Fibroblast of pulmonary artery (primary cell): ENCODE measurements around the gene POLR1E.
"Not testable (repeated sequence)": the region's sequence is repeated elsewhere in the genome, so short reads cannot be mapped to it uniquely, and the experiment has no call there.

Source experiments
- DNase-seq: peaks from one replicate; pipeline ENCODE4 v3.0.0-alpha.2; 2010; ENCODE audit warnings: low read depth
- H3K4me3 ChIP-seq: replicated peaks from 2 replicates; pipeline ENCODE4 v1.5.1; 2011; ENCODE audit warnings: low read depth, mild to moderate bottlenecking, control low read depth, low read length, moderate library complexity
- TF ChIP-seq, protein P1 (sequence below): IDR thresholded peaks from 2 replicates; pipeline ENCODE4 v1.5.1; 2011; ENCODE audit warnings: mild to moderate bottlenecking, control low read depth, low read length, inconsistent platforms; ENCODE audit errors: missing control alignments

POLR1E gene

GRCh38 chr9:37512437-37512836, 26.7 kb downstream of the POLR1E start:
- TF ChIP-seq, protein P1, sequence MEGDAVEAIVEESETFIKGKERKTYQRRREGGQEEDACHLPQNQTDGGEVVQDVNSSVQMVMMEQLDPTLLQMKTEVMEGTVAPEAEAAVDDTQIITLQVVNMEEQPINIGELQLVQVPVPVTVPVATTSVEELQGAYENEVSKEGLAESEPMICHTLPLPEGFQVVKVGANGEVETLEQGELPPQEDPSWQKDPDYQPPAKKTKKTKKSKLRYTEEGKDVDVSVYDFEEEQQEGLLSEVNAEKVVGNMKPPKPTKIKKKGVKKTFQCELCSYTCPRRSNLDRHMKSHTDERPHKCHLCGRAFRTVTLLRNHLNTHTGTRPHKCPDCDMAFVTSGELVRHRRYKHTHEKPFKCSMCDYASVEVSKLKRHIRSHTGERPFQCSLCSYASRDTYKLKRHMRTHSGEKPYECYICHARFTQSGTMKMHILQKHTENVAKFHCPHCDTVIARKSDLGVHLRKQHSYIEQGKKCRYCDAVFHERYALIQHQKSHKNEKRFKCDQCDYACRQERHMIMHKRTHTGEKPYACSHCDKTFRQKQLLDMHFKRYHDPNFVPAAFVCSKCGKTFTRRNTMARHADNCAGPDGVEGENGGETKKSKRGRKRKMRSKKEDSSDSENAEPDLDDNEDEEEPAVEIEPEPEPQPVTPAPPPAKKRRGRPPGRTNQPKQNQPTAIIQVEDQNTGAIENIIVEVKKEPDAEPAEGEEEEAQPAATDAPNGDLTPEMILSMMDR, result no peak
- no peak for DNase-seq
- H3K4me3 ChIP-seq, result no peak overlapping the region

DNA sequence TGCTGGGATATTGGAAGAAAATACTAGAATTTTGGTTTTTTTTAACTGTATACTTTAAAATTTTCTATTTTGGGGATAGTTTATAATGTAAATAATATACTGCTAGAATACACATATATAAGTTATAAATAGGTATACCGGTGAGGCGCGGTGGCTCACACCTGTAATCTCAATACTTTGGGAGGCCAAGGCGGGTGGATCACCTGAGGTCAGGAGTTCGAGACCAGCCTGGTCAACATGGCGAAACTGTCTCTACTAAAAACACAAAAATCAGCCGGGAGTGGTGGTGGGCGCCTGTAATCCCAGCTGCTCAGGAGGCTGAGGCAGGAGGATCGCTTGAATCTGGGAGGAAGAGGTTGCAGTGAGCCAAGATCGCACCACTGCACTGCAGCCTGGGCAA, 28.7 kb downstream of the POLR1E start:
- DNase-seq, H3K4me3 ChIP-seq: not testable (repeated sequence)

DNA sequence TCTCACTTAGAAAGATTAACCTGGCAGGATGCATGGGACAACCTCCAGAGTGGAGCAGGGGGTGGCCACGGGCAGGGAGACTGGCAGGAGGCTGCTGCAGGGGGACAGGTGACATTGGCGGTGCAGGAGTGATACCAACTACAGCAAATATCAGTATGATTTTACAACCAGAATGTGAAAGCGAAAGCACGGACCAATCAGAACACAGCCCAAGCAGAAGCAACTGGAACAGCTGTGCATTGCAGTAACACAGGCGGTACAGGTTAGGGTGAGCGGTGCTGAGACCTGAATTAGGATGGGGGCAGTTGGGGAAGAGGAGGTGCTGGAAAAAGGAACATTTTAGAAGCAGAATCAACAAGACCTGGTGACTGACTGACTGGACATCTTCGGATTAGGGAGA, 29.3 kb downstream of the POLR1E start:
- TF ChIP-seq, protein P1, result no peak
- no peak overlapping the region for H3K4me3 ChIP-seq
- DNase-seq, result no peak

DNA sequence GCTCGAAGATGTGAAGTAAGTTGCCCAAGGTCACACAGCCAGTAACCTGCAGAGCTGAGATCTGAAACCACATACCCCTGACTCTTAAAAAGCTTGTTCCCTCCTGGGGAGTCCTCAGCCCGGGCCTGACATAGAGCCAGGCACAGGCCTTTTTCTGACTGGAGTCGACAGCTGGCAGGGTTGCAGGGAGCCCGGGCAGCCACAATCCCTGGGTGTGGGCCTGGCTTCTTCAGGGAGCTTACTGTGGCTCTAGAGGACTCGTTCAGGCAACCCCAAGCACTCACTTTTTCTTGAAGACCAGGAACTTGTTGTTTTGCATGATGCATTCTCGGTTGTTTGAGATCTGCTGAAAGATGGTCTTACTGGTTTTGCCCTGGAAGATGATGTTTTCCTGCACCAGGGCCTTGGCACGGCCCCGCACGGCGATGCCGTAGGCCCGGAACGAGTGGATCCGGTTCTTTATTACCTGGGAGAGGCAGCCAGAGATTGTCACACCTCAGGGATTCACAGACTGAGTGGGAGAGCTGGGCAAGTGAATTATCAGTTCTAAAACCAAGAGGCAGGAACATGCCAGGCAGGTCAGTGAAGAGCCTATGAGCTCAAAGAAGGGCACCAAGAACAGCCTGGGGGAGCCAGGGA, 30.0 kb downstream of the POLR1E start:
- no peak for DNase-seq
- H3K4me3 ChIP-seq, result no peak overlapping the region
- TF ChIP-seq, protein P1, result no peak

- TF ChIP-seq, protein P1, result no peak
- no peak overlapping the region for H3K4me3 ChIP-seq
- no peak for DNase-seq
These were observed 32.2 kb downstream of the POLR1E start for GRCh38 chr9:37517923-37518322.

- no peak for DNase-seq
- TF ChIP-seq, protein P1, result no peak
- H3K4me3 ChIP-seq, result no peak overlapping the region
These were observed 34.9 kb downstream of the POLR1E start for GRCh38 chr9:37520641-37521040.

- no peak for DNase-seq
- H3K4me3 ChIP-seq, result no peak overlapping the region
- TF ChIP-seq, protein P1, result no peak
These were observed 35.4 kb downstream of the POLR1E start for GRCh38 chr9:37521111-37521510.
